Spinal cord (tissue), 10 donors: Measurements from ENCODE around the gene MAPK8IP3. TPM values are rescaled to one million over a fixed set of nuclear protein-coding genes. Genes with fewer than 3 reads are reported as not detected.
"Not testable (repeated sequence)": the region's sequence is repeated elsewhere in the genome, so short reads cannot be mapped to it uniquely, and the experiment has no call there.

ENCODE experiments used
- DNase-seq, 6 donors: peaks; one replicate each; pipeline versions ENCODE4 v3.0.0 to v3.0.0-alpha.2; 2013 to 2015; ENCODE audit warnings: low spot score in 6 of 6, low read depth in 4 of 6
- H3K27ac ChIP-seq: one replicate; pipeline ENCODE4 v1.5.1; 2013; ENCODE audit warnings: low read depth, low read length, control low read depth
- H3K27me3 ChIP-seq: one replicate; pipeline ENCODE4 v1.6.1; 2013; ENCODE audit warnings: low read length; ENCODE audit not compliant: control insufficient read depth, insufficient read depth
- H3K36me3 ChIP-seq: one replicate; pipeline ENCODE4 v1.6.1; 2013; ENCODE audit warnings: low read length; ENCODE audit not compliant: control insufficient read depth, insufficient read depth
- H3K4me1 ChIP-seq: one replicate; pipeline ENCODE4 v1.6.1; 2013; ENCODE audit warnings: low read length; ENCODE audit not compliant: control insufficient read depth, insufficient read depth
- H3K4me3 ChIP-seq: one replicate; pipeline ENCODE4 v1.5.1; 2013; ENCODE audit warnings: low read depth, low read length, control low read depth
- H3K9me3 ChIP-seq: one replicate; pipeline ENCODE4 v1.6.1; 2013; ENCODE audit warnings: low read length; ENCODE audit not compliant: control insufficient read depth, insufficient read depth
- WGBS: methylation state at CpG from one replicate; pipeline ENCODE4 v1.1.5; 2013; ENCODE audit warnings: missing lambda C conversion rate; ENCODE audit not compliant: insufficient coverage; 5-methylcytosine and 5-hydroxymethylcytosine counted together
- polyA plus RNA-seq, 2 donors: library from polyadenylated mRNA; unstranded; fragments of 120-200 nt; gene quantifications; one replicate each; pipeline ENCODE4 v1.2.1, GENCODE V29; 2013; ENCODE audit not compliant: insufficient read length in 2 of 2
- total RNA-seq, 2 donors: library from RNA; depleted of rRNA in 1 of 2; stranded (reverse); fragments of 120-200 nt in 1 of 2; fragments of >200 nt in 1 of 2; gene quantifications; one replicate each; pipeline versions ENCODE4 v1.2.3 to v1.2.4, GENCODE V29; 2013 to 2014
- donor health status: healthy.

MAPK8IP3 gene
- total and polyA plus RNA-seq, 4 donors, result 53.3 to 137 (median 92.7) TPM

DNA sequence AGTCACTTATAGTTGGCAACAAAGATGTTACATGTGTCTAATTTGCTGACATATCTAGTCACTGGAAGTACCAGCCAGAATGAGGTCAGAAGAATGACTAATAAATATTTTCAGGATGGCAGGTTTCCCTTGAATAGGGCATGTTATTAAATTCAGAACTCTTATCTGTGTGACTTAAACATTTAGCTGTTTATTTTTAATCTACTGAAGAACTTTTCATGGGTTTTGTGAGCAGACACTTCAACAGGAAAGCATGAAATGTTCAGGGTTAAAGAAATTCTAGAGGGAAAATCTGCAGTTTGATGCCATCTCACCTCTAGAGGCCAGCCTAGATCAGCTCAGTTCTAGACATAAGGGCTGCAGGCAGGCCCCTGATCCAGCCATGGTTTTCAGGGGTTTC is 14.7 kb upstream of the MAPK8IP3 start:
- Histone ChIP-seq H3K4me1 (no peaks in the 10 kb centered on the region), H3K27ac (no peak overlapping the region), H3K4me3 (no peak overlapping the region), H3K36me3 (peaks cover 70% of the 10 kb centered on the region), H3K27me3 (no peaks in the 10 kb centered on the region), H3K9me3 (no peaks in the 10 kb centered on the region)
- no peak for DNase-seq

DNA sequence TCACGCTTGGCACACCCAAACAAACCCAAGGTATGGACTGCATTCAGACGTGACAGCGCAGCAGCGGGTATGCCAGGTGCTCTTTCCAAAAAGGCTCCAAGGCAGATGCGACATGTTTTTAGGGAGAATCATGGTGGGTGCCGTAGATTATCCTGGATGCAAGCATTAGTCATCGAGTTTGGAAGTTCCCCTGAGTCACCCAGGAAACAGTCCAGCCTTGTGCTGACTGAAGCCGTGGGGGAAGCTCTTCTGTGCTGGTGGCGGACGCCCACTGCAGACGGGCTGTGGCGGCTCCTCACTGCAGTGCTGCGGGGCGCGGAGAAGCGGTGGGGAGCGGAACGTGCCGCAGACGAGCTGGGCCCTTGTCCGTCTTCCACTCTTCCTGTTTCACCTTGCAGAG is 14.0 kb upstream of the MAPK8IP3 start:
- Histone ChIP-seq H3K36me3 (peaks cover 68% of the 10 kb centered on the region), H3K27me3 (no peaks in the 10 kb centered on the region), H3K4me1 (no peaks in the 10 kb centered on the region), H3K4me3 (no peak overlapping the region), H3K27ac (no peak overlapping the region), H3K9me3 (no peaks in the 10 kb centered on the region)
- no peak for DNase-seq
- WGBS, result 96% methylated on average over 21 of the region's 21 CpGs

DNA sequence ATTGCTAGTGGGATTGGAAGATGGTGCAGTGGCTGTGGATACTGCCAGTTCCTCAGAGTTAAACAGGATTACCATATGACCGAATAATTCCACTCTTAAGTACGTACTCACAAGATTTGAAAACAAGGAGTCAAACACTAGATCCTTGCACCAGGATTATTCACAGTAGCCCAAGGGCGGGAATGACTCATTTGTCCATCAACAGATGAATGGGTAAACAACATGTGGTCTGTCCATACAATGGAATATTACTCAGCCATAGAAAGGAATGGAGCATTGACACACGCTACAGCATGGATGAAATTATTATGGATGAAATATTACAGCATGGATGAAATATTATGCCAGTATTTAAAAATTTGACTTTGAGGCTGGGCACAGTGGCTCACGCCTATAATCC is 9.1 kb upstream of the MAPK8IP3 start:
- 100% methylated on average over 1 of the region's 5 CpGs for WGBS
- H3K36me3 ChIP-seq, result peaks cover 73% of the 10 kb centered on the region
- DNase-seq, result no peak
- H3K27ac ChIP-seq, result no peak overlapping the region
- H3K27me3 ChIP-seq, result no peaks in the 10 kb centered on the region
- H3K4me1 ChIP-seq, result no peaks in the 10 kb centered on the region
- H3K9me3 ChIP-seq, result no peaks in the 10 kb centered on the region
- no peak overlapping the region for H3K4me3 ChIP-seq

DNA sequence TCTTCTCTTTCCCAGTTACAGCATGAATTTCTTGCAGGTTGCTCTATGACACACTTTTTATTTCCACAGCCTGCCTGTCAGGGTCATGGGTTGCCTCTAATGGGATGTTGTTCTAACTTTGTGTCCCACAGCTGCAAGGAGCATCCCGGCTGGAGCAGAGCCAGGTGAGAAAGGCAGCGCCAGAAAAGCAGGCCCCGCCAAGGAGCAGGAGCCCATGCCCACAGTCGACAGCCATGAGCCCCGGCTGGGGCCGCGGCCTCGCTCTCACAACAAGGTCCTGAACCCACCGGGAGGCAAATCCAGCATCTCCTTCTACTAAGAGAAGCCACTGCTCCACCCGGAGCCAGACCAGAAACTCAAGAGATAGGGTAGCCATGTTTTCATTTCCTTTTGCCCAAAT is 7.3 kb upstream of the MAPK8IP3 start:
- Histone ChIP-seq H3K4me1 (no peaks in the 10 kb centered on the region), H3K27ac (no peak overlapping the region), H3K36me3 (peaks cover 65% of the 10 kb centered on the region), H3K9me3 (no peaks in the 10 kb centered on the region), H3K27me3 (no peaks in the 10 kb centered on the region), H3K4me3 (no peak overlapping the region)
- 91% methylated on average over 10 of the region's 10 CpGs for WGBS
- DNase-seq, result no peak

DNA sequence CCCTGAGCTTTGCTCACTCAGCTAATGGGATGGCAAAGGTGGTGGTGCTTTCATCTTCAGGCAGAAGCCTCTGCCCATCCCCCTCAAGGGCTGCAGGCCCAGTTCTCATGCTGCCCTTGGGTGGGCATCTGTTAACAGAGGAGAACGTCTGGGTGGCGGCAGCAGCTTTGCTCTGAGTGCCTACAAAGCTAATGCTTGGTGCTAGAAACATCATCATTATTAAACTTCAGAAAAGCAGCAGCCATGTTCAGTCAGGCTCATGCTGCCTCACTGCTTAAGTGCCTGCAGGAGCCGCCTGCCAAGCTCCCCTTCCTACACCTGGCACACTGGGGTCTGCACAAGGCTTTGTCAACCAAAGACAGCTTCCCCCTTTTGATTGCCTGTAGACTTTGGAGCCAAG is 5.7 kb upstream of the MAPK8IP3 start:
- H3K27me3 ChIP-seq, result no peaks in the 10 kb centered on the region
- no peak overlapping the region for H3K4me3 ChIP-seq
- 89% methylated on average over 3 of the region's 3 CpGs for WGBS
- peaks cover 55% of the 10 kb centered on the region for H3K36me3 ChIP-seq
- DNase-seq, result no peak
- H3K4me1 ChIP-seq, result peaks cover 5% of the 10 kb centered on the region
- no peaks in the 10 kb centered on the region for H3K9me3 ChIP-seq
- no peak overlapping the region for H3K27ac ChIP-seq

DNA sequence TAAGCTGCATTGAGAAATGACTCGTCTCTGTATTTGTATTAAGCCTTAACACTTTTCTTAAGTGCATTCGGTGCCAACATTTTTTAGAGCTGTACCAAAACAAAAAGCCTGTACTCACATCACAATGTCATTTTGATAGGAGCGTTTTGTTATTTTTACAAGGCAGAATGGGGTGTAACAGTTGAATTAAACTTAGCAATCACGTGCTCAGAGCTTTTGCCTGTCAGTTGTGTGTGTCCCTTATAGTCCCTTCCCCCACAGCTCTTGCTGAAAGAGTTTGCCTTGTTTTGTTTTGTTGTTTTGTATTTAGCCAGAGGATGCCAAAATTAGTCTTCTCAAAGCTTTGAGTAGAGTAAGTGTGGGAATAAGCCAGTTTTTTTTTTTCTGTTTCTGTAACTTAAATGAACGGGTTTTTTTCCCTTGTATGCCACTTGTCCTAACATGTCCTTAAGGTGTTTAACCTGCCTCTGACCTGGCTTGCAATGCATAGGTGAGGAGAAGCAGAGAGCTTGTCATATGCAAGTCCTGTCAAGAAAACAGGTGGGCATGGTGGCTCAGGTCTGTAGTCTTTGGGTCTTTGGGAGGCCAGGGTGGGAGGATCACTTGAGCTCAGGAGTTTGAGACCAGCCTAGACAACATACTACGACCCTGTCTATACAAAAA is 4.6 kb upstream of the MAPK8IP3 start:
- Histone ChIP-seq H3K4me1 (peaks cover 6% of the 10 kb centered on the region), H3K36me3 (peaks cover 46% of the 10 kb centered on the region), H3K27ac (no peak overlapping the region), H3K4me3 (no peak overlapping the region), H3K27me3 (no peaks in the 10 kb centered on the region), H3K9me3 (no peaks in the 10 kb centered on the region)
- no peak for DNase-seq
- no CpG with 5 or more reads among the region's 6 CpGs for WGBS

DNA sequence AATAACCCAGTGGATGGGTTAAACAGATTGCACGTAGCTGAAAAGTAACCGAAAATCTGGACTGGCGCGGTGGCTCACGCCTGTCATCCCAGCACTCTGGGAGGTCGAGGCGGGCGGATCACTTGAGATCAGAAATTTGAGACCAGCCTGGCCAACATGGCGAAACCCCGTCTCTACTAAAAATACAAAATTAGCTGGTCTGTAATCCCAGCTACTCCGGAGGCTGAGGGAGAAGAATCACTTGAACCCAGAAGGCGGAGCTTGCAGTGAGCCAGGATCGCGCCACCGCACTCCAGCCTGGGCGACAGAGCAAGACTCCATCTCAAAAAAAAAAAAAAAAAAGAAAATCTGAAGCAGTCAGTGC is 689 bp upstream of the MAPK8IP3 start:
- not testable (repeated sequence) for DNase-seq, H3K27me3 ChIP-seq, H3K9me3 ChIP-seq
- Histone ChIP-seq H3K4me3 (peak overlapping the region; percentile 91), H3K27ac (peak overlapping the region; percentile 94), H3K4me1 (peaks cover 30% of the 10 kb centered on the region), H3K36me3 (peaks cover 38% of the 10 kb centered on the region)
- WGBS, result 0% methylated on average over 10 of the region's 16 CpGs

DNA sequence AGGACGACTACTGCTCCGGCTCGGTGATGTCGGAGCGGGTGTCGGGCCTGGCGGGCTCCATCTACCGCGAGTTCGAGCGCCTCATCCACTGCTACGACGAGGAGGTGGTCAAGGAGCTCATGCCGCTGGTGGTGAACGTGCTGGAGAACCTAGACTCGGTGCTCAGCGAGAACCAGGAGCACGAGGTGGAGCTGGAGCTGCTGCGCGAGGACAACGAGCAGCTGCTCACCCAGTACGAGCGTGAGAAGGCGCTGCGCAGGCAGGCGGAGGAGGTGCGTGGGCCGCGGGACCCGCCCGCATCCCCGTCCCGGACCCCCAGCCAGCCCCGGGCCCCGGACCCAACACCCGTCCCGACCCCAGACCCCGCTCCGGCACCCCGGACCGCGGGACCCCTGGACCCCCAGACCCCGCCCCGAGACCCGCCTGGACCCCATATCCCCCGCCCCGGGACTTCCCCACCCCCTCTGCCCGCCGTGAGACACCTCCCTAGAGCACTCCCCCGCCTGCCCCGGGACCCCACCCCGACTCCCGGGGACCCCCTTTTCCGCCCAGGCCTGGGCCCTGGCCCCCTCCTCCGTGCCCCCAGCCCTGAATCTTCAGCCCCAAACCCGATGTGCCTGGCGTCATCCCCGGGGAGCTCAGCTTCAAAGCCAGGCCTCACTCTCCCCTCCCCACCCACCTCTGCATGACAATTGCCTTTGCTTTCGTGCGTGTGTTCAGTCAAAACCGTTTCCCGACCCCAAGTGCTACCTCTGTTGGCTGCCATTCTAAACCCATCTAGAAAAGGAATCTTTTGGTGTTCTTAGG is 594 bp downstream of the MAPK8IP3 start:
- Histone ChIP-seq H3K27ac (peak overlapping the region; percentile 57), H3K9me3 (no peaks in the 10 kb centered on the region), H3K27me3 (no peaks in the 10 kb centered on the region), H3K36me3 (peaks cover 38% of the 10 kb centered on the region), H3K4me1 (peaks cover 30% of the 10 kb centered on the region), H3K4me3 (peak overlapping the region; percentile 84)
- DNase-seq, result peak in 2 of 6 donors; percentile 9 to 39
- under 1% methylated on average over 47 of the region's 62 CpGs for WGBS

DNA sequence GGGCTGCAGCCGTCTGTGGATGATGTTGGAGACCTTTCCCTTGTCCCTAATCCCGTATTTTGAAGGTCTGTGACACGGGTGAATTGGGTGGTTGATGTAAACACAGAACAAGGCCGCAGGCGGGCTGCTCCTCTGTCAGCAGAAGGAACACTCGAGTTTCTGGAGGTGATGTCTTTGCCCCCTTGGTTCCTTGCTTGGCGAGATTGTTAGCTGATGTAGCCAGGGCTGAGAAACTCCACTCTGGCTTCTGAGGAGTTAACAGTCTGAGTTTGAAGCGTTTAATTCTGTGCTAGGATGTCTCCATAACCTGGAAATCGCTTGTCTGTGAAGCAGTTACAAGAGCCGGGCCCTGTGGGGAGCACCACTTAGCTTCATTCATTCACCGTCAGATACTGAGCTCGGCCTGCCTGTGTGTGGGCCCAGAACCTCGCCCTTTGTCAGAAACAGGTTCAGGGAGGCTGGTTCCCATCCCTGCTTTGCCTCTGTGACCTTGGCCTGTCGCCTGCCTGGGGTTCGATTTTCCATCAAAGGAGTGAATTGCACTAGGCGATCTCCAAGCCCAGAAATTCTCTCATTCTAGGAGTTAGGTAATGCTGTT is 1.3 kb downstream of the MAPK8IP3 start:
- Histone ChIP-seq H3K36me3 (peaks cover 35% of the 10 kb centered on the region), H3K9me3 (no peaks in the 10 kb centered on the region), H3K27me3 (no peaks in the 10 kb centered on the region), H3K4me3 (peak overlapping the region; percentile 59), H3K27ac (no peak overlapping the region), H3K4me1 (peaks cover 31% of the 10 kb centered on the region)
- WGBS, result 3% methylated on average over 15 of the region's 16 CpGs
- peak in 3 of 6 donors; percentile 12 to 53 (median 44) for DNase-seq
